CD14-positive monocyte (primary cell): ENCODE results near the gene NCOA7. TPM values are rescaled to one million over a fixed set of nuclear protein-coding genes. Genes with fewer than 3 reads are reported as not detected.
A peak's percentile ranks its signal among the peaks of the same experiment; 100 is the strongest.

Source experiments
- DNase-seq, 3 donors: peaks; one replicate each; pipeline ENCODE4 v3.0.0-alpha.2; 2011 to 2022
- H2AFZ ChIP-seq: 2 replicates; pipeline ENCODE4 v1.6.0; 2012; ENCODE audit warnings: mild to moderate bottlenecking, low read depth, low read length, inconsistent platforms; ENCODE audit not compliant: insufficient read depth, poor library complexity, severe bottlenecking
- H3K27ac ChIP-seq, 2 donors: 1 replicate in 1 of 2; 2 replicates in 1 of 2; pipeline ENCODE4 v1.5.1; 2012 to 2013; ENCODE audit warnings: low read length in 2 of 2, control low read depth in 1 of 2, inconsistent platforms in 1 of 2, low read depth in 1 of 2, mild to moderate bottlenecking in 1 of 2
- H3K27me3 ChIP-seq, 2 donors: one replicate each; pipeline versions ENCODE4 v1.6.0 to v1.6.1; 2011 to 2013; ENCODE audit warnings: low read length in 2 of 2; ENCODE audit not compliant: control insufficient read depth in 2 of 2, insufficient read depth in 2 of 2
- H3K36me3 ChIP-seq, 2 donors: replicated peaks in 1 of 2; 1 replicate in 1 of 2; 2 replicates in 1 of 2; pipeline versions ENCODE4 v1.5.1 to v1.6.1; 2012 to 2013; ENCODE audit warnings: low read length in 2 of 2, control low read depth in 1 of 2, inconsistent platforms in 1 of 2, mild to moderate bottlenecking in 1 of 2; ENCODE audit not compliant: insufficient read depth in 2 of 2, control insufficient read depth in 1 of 2
- H3K4me1 ChIP-seq, 2 donors: 1 replicate in 1 of 2; 2 replicates in 1 of 2; pipeline versions ENCODE4 v1.5.1 to v1.6.1; 2012 to 2013; ENCODE audit warnings: low read length in 2 of 2, control low read depth in 1 of 2, inconsistent platforms in 1 of 2, mild to moderate bottlenecking in 1 of 2, moderate library complexity in 1 of 2; ENCODE audit not compliant: insufficient read depth in 2 of 2, control insufficient read depth in 1 of 2
- H3K4me2 ChIP-seq: replicated peaks from 2 replicates; pipeline ENCODE3; 2012; ENCODE audit warnings: low read length, moderate library complexity, mild to moderate bottlenecking; ENCODE audit not compliant: poor library complexity, severe bottlenecking; ENCODE audit errors: extremely low read depth
- H3K4me3 ChIP-seq, 3 experiments: fragments of 200-600 bp in 1 of 3; sonication (generic) in 1 of 3; replicated peaks in 1 of 3; 1 replicate in 2 of 3; 2 replicates in 1 of 3; pipeline ENCODE4 v1.5.1; 2011 to 2013; ENCODE audit warnings: low read length in 3 of 3, mild to moderate bottlenecking in 3 of 3, control low read depth in 2 of 3, low read depth in 2 of 3, inconsistent platforms in 1 of 3, moderate library complexity in 1 of 3
- H3K79me2 ChIP-seq: 2 replicates; pipeline ENCODE4 v1.6.0; 2012; ENCODE audit warnings: mild to moderate bottlenecking, control low read depth, inconsistent platforms, low read length, moderate library complexity; ENCODE audit not compliant: insufficient read depth
- H3K9ac ChIP-seq: 2 replicates; pipeline ENCODE4 v1.6.0; 2017; ENCODE audit warnings: low read length, mild to moderate bottlenecking; ENCODE audit not compliant: insufficient read depth, poor library complexity, severe bottlenecking
- H3K9me3 ChIP-seq, 2 donors: replicated peaks in 1 of 2; 1 replicate in 1 of 2; 2 replicates in 1 of 2; pipeline versions ENCODE4 v1.5.1 to v1.6.1; 2012 to 2013; ENCODE audit warnings: low read length in 2 of 2, control low read depth in 1 of 2; ENCODE audit not compliant: control insufficient read depth in 1 of 2, insufficient read depth in 1 of 2
- H4K20me1 ChIP-seq: 2 replicates; pipeline ENCODE4 v1.6.0; 2012; ENCODE audit warnings: mild to moderate bottlenecking, low read length, control low read depth, moderate library complexity; ENCODE audit not compliant: insufficient read depth
- H3K27ac Mint-ChIP-seq, 7 donors: one replicate each; pipeline ENCODE4 v1.8.0; 2020; ENCODE audit warnings: mild to moderate bottlenecking in 7 of 7, mixed read lengths in 7 of 7, moderate library complexity in 6 of 7, inconsistent platforms in 2 of 7
- H3K27me3 Mint-ChIP-seq, 3 donors: one replicate each; pipeline ENCODE4 v1.8.0; 2021 to 2022; ENCODE audit warnings: low read depth in 3 of 3, mild to moderate bottlenecking in 3 of 3, mixed read lengths in 3 of 3, moderate library complexity in 3 of 3, inconsistent platforms in 1 of 3
- H3K36me3 Mint-ChIP-seq, 2 donors: one replicate each; pipeline ENCODE4 v1.8.0; 2020; ENCODE audit warnings: mixed read lengths in 2 of 2, inconsistent platforms in 1 of 2, mild to moderate bottlenecking in 1 of 2
- H3K4me1 Mint-ChIP-seq: one replicate; pipeline ENCODE4 v1.8.0; 2020; ENCODE audit warnings: mild to moderate bottlenecking, mixed read lengths
- H3K4me3 Mint-ChIP-seq, 2 donors: one replicate each; pipeline ENCODE4 v1.8.0; 2020; ENCODE audit warnings: mild to moderate bottlenecking in 2 of 2, mixed read lengths in 2 of 2, moderate library complexity in 1 of 2
- H3K9me3 Mint-ChIP-seq, 7 donors: one replicate each; pipeline ENCODE4 v1.8.0; 2020 to 2022; ENCODE audit warnings: mixed read lengths in 7 of 7, mild to moderate bottlenecking in 6 of 7, moderate library complexity in 6 of 7, inconsistent platforms in 2 of 7
- CTCF ChIP-seq: fragments of 200-600 bp; IDR thresholded peaks from one replicate; pipeline ENCODE4 v1.8.0; 2022; ENCODE audit warnings: antibody characterized with exemption, mild to moderate bottlenecking
- WGBS: methylation state at CpG from one replicate; pipeline ENCODE4 v1.1.5; 2013; ENCODE audit warnings: missing lambda C conversion rate; ENCODE audit not compliant: insufficient coverage; 5-methylcytosine and 5-hydroxymethylcytosine counted together
- intact Hi-C, 2 donors: fragments of 100-400 bp; cut with micrococcal nuclease; formaldehyde crosslinking; loops; one replicate each; pipeline versions ENCODE4 v1.15.0 to v1.15.1; 2023
- polyA plus RNA-seq, 3 donors: library from polyadenylated mRNA; depleted of rRNA in 1 of 3; unstranded in 2 of 3; stranded (reverse) in 1 of 3; fragments of 300-500 nt in 2 of 3; fragments of >200 nt in 1 of 3; fragmentation: Illumina TruSeq in 2 of 3; gene quantifications; 1 replicate in 2 of 3; 2 replicates in 1 of 3; pipeline ENCODE4 v1.2.3, GENCODE V29; 2012 to 2021

NCOA7 gene
- polyA plus RNA-seq, 3 donors: 8.3 to 21.9 (median 11.2) TPM

- H4K20me1 ChIP-seq: no peaks in the 10 kb centered on the region
- peak overlapping the region; percentile 38 to 70 for H3K27ac ChIP-seq
- H3K9me3 ChIP-seq: no peaks in the 10 kb centered on the region
- Mint-ChIP-seq H3K27ac (peak overlapping the region; percentile 30 to 92 (median 76)), H3K9me3 (no peaks in the 10 kb centered on the region), H3K36me3 (peaks cover 8 to 21% of the 10 kb centered on the region in 2 donors), H3K4me1 (peaks cover 61% of the 10 kb centered on the region), H3K27me3 (no peaks in the 10 kb centered on the region), H3K4me3 (peak overlapping the region; percentile 61 to 79)
- no peak for TF ChIP-seq CTCF
- intact Hi-C loops: no loop called here
- H3K4me2 ChIP-seq: peak overlapping the region; percentile 72
- H3K27me3 ChIP-seq: no peaks in the 10 kb centered on the region
- peaks cover 30 to 45% of the 10 kb centered on the region in 2 donors for H3K4me1 ChIP-seq
- H3K9ac ChIP-seq: no peak overlapping the region
- H2AFZ ChIP-seq: peak overlapping the region; percentile 73
- peaks cover 31% of the 10 kb centered on the region for H3K79me2 ChIP-seq
- 0% methylated on average over 2 of the region's 4 CpGs for WGBS
- DNase-seq: peak in 2 of 3 donors; percentile 29 to 30
- peak overlapping the region; percentile 15 to 69 (median 43) for H3K4me3 ChIP-seq
- no peaks in the 10 kb centered on the region for H3K36me3 ChIP-seq
These were observed 23.7 kb downstream of the NCOA7 start for GRCh38 chr6:125814481-125814880.

GRCh38 chr6:125815080-125815910, 24.5 kb downstream of the NCOA7 start:
- Mint-ChIP-seq H3K4me3 (peak overlapping the region; percentile 44 to 51), H3K9me3 (no peaks in the 10 kb centered on the region), H3K4me1 (peaks cover 68% of the 10 kb centered on the region), H3K27me3 (no peaks in the 10 kb centered on the region), H3K27ac (peak overlapping the region; percentile 37 to 92 (median 71)), H3K36me3 (peaks cover 11 to 27% of the 10 kb centered on the region in 2 donors)
- H3K4me2 ChIP-seq: peak overlapping the region; percentile 72
- intact Hi-C loops: no loop called here
- H3K9me3 ChIP-seq: no peaks in the 10 kb centered on the region
- no CpG with 5 or more reads among the region's 5 CpGs for WGBS
- peak overlapping the region in 2 of 3 experiments; percentile 43 to 69 for H3K4me3 ChIP-seq
- no peaks in the 10 kb centered on the region for H4K20me1 ChIP-seq
- no peak for DNase-seq
- no peaks in the 10 kb centered on the region for H3K27me3 ChIP-seq
- H3K4me1 ChIP-seq: peaks cover 37 to 51% of the 10 kb centered on the region in 2 donors
- peak overlapping the region in 1 of 2 donors; percentile 70 for H3K27ac ChIP-seq
- H3K9ac ChIP-seq: no peak overlapping the region
- H3K36me3 ChIP-seq: peaks cover 0 to 5% of the 10 kb centered on the region in 2 donors
- no peak for TF ChIP-seq CTCF
- H3K79me2 ChIP-seq: peaks cover 26% of the 10 kb centered on the region
- H2AFZ ChIP-seq: peak overlapping the region; percentile 73
